Neural crest cell (in vitro differentiated cells): ENCODE data around the gene EFL1. TPM values are rescaled to one million over a fixed set of nuclear protein-coding genes. Genes with fewer than 3 reads are reported as not detected.

Experiments
- DNase-seq: peaks from one replicate; pipeline ENCODE4 v3.0.0; 2021; ENCODE audit warnings: low read depth, mixed read lengths, low spot score
- H3K27ac Mint-ChIP-seq: one replicate; pipeline ENCODE4 v1.8.0; 2021; ENCODE audit warnings: mild to moderate bottlenecking, mixed read lengths; ENCODE audit not compliant: unreplicated experiment
- H3K27me3 Mint-ChIP-seq: 2 replicates; pipeline ENCODE4 v1.8.0; 2021; ENCODE audit warnings: low read depth, mild to moderate bottlenecking, mixed read lengths
- H3K36me3 Mint-ChIP-seq: 2 replicates; pipeline ENCODE4 v1.8.0; 2021; ENCODE audit warnings: low read depth, mild to moderate bottlenecking, mixed read lengths
- H3K4me1 Mint-ChIP-seq: 2 replicates; pipeline ENCODE4 v1.8.0; 2021; ENCODE audit warnings: mixed read lengths
- H3K4me3 Mint-ChIP-seq: one replicate; pipeline ENCODE4 v1.8.0; 2021; ENCODE audit warnings: mild to moderate bottlenecking, mixed read lengths
- H3K9me3 Mint-ChIP-seq: 2 replicates; pipeline ENCODE4 v1.8.0; 2021; ENCODE audit warnings: mixed read lengths
- total RNA-seq: library from RNA; stranded (reverse); gene quantifications from 2 replicates; pipeline ENCODE4 v1.2.1, GENCODE V29; 2021
- TF ChIP-seq, protein P1 (sequence below): fragments of 200-600 bp; sonication (generic); conservative IDR thresholded peaks from 2 replicates; pipeline ENCODE4 v1.5.0; 2021; ENCODE audit warnings: antibody characterized with exemption, mild to moderate bottlenecking

Gene EFL1
- total RNA-seq, 1 donor from 2014 or later, result 28.5 TPM

DNA sequence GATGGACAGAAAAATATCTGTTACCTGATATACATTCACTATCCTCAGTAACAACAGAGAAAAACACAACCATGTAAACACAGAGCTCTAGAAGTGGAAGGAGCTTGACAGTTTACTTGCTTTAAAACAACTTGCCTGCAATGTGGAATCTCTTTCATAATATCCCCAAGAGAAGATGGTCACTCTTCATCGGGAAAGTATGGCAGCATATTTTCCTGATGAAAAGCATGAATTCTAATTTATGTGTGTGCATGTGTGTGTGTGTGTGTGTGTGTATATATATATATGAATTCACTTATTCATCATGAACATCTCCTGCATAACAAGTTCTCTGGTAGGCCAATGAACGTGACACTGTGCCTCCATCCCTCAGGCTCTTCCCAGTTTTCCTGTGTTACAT lies 81.2 kb downstream of the EFL1 start:
- TF ChIP-seq, protein P1, sequence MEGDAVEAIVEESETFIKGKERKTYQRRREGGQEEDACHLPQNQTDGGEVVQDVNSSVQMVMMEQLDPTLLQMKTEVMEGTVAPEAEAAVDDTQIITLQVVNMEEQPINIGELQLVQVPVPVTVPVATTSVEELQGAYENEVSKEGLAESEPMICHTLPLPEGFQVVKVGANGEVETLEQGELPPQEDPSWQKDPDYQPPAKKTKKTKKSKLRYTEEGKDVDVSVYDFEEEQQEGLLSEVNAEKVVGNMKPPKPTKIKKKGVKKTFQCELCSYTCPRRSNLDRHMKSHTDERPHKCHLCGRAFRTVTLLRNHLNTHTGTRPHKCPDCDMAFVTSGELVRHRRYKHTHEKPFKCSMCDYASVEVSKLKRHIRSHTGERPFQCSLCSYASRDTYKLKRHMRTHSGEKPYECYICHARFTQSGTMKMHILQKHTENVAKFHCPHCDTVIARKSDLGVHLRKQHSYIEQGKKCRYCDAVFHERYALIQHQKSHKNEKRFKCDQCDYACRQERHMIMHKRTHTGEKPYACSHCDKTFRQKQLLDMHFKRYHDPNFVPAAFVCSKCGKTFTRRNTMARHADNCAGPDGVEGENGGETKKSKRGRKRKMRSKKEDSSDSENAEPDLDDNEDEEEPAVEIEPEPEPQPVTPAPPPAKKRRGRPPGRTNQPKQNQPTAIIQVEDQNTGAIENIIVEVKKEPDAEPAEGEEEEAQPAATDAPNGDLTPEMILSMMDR, result no peak
- H3K27ac Mint-ChIP-seq, result no peak overlapping the region
- peaks cover 31% of the 10 kb centered on the region for H3K4me1 Mint-ChIP-seq
- no peak overlapping the region for H3K4me3 Mint-ChIP-seq
- H3K9me3 Mint-ChIP-seq, result no peaks in the 10 kb centered on the region
- no peak for DNase-seq
- no peaks in the 10 kb centered on the region for H3K27me3 Mint-ChIP-seq
- H3K36me3 Mint-ChIP-seq, result peaks cover 2% of the 10 kb centered on the region

DNA sequence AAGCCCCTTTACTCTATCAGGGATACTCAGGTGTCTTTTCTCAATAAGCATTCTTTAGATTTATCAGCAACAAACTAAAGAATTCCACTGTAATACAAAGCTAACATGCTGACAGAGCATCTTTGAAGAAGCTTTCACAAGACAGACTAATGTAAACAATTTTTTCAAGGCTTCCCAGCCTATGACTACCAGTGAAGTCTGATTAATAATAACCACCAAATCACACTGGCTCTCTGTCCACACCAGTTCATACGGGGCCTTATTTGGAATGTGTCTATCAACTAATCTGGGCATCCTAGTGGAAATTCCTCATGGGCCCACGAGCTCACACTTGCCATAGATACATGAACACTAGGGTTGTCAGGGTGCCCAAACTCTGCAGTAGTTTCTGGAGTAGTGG lies 84.5 kb downstream of the EFL1 start:
- Mint-ChIP-seq H3K36me3 (peaks cover 2% of the 10 kb centered on the region), H3K4me1 (no peaks in the 10 kb centered on the region), H3K4me3 (no peak overlapping the region), H3K27me3 (no peaks in the 10 kb centered on the region), H3K27ac (peak overlapping the region; percentile 62), H3K9me3 (no peaks in the 10 kb centered on the region)
- no peak for DNase-seq
- TF ChIP-seq, protein P1, result no peak

DNA sequence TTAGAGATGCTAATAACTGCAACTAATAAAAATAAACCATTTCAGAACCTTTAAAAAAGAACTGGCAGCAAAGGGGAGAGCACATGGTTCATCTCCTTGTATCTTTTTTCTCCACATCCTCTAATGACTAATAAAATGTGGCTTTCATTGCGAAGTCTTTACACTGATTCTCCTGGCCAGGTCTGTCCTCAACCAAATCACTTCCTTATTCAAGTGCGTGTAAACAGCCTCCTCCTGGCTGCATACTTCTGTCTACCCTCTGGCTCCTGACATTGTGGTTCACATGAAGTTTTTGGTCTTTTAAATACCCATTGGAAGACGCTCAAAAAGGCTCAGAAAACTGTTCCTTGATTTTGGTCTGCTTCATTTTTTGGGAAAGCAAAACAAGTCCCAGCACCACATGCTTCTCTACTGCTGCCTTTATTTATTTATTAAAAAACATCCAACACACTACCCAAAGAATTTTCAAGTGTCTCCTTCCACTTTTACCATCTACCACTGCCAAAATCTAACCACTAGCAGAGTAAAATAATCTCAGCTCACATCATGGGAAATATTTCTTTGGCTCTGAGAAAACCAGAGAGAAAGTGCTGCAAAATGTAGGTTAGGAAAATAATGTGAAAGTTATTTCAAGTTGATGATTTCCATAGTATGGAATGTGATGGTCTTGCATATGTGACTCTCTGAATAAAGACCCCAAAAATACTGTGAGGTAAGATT lies 85.1 kb downstream of the EFL1 start:
- peaks cover 2% of the 10 kb centered on the region for H3K36me3 Mint-ChIP-seq
- H3K27ac Mint-ChIP-seq, result no peak overlapping the region
- no peak for DNase-seq
- H3K4me1 Mint-ChIP-seq, result no peaks in the 10 kb centered on the region
- TF ChIP-seq, protein P1, result no peak
- no peak overlapping the region for H3K4me3 Mint-ChIP-seq
- H3K9me3 Mint-ChIP-seq, result no peaks in the 10 kb centered on the region
- no peaks in the 10 kb centered on the region for H3K27me3 Mint-ChIP-seq

DNA sequence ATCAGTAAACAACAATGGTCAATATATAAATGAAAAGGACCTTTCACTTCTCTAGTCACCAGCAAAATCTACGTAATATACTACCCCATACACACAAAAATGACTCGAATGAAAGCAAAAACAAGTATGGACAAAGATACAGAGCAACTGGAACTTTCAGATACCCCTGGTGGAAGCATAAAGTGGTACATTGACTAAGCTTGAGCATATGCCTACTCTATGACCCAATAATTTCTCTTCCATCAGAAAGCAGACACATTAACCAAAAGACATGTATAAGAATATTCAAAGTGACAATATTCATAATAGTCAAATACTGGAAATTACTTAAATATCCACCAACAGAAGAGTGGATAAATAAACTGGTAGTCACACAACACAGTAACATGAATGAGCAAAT lies 86.0 kb downstream of the EFL1 start:
- no peak overlapping the region for H3K4me3 Mint-ChIP-seq
- H3K27ac Mint-ChIP-seq, result no peak overlapping the region
- DNase-seq, result no peak
- TF ChIP-seq, protein P1, result peak; percentile 24
- H3K9me3 Mint-ChIP-seq, result no peaks in the 10 kb centered on the region
- H3K4me1 Mint-ChIP-seq, result no peaks in the 10 kb centered on the region
- H3K27me3 Mint-ChIP-seq, result no peaks in the 10 kb centered on the region
- peaks cover 2% of the 10 kb centered on the region for H3K36me3 Mint-ChIP-seq

DNA sequence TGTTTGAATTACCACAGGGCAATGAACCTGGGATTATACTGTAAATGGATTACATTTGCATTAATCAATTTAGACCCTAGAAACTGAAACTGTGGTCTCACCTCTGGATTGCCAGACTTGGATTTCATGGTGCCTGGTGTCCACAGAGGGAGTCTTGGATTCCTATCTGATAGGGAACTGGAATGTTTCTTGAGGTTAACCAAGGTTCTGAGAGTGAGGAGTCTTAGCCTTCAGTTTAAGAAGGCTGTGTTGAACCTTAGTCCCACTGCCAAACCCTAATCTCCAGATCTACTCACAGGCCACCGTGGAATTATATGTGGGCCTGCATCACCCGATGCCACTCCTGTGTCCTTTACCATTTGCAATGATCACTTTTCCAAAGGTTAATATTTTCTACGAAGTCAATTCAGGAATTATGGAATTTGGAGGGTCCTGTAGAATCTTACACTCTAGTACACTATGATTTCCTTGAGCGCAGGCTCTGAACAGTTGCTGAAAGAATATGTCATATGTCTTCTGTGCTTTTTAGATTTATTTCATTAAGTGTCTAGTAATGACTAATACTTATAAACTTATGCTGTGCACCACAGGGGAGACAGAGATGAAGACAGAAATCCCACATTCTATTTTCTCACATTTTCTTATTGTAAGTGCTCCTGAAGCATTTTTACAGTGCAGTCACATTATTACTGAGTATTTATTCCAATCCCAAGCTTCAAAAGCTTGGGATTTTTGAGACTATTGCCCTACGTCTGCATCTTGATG lies 87.9 kb downstream of the EFL1 start:
- Mint-ChIP-seq H3K4me3 (no peak overlapping the region), H3K27ac (no peak overlapping the region), H3K27me3 (no peaks in the 10 kb centered on the region), H3K9me3 (no peaks in the 10 kb centered on the region), H3K4me1 (no peaks in the 10 kb centered on the region), H3K36me3 (peaks cover 4% of the 10 kb centered on the region)
- DNase-seq, result no peak
- TF ChIP-seq, protein P1, result no peak
